Activated CD4-positive, alpha-beta T cell treated with anti-CD3 and anti-CD28 coated beads, Interleukin-2, amount 10 ng/mL, durations not matched to agents 7 days and 5 days (primary cell): ENCODE data around the gene ZBTB21. TPM values are rescaled to one million over a fixed set of nuclear protein-coding genes. Genes with fewer than 3 reads are reported as not detected.
"Not testable (repeated sequence)": the region's sequence is repeated elsewhere in the genome, so short reads cannot be mapped to it uniquely, and the experiment has no call there.

Source experiments
- CTCF ChIA-PET: fragments of 350-600 bp; sonication (Branson Sonifier 250); formaldehyde crosslinking; loops from one replicate; lab custom pipeline; 2021; ENCODE audit warnings: antibody characterized with exemption; lab: Charles Lee
- POLR2A ChIA-PET: fragments of 350-600 bp; sonication (Branson Sonifier 250); formaldehyde crosslinking; loops from one replicate; lab custom pipeline; 2021; ENCODE audit warnings: antibody characterized with exemption; lab: Charles Lee
- DNase-seq: peaks from one replicate; pipeline ENCODE4 v3.0.0-alpha.2; 2020
- H3K27ac Mint-ChIP-seq: one replicate; pipeline ENCODE4 v1.8.0; 2021; ENCODE audit warnings: mild to moderate bottlenecking, moderate library complexity, mixed read lengths
- H3K27me3 Mint-ChIP-seq: one replicate; pipeline ENCODE4 v1.8.0; 2021; ENCODE audit warnings: mixed read lengths
- H3K36me3 Mint-ChIP-seq: one replicate; pipeline ENCODE4 v1.8.0; 2021; ENCODE audit warnings: low read depth, mixed read lengths
- H3K4me1 Mint-ChIP-seq: one replicate; pipeline ENCODE4 v1.8.0; 2021; ENCODE audit warnings: mixed read lengths
- H3K4me3 Mint-ChIP-seq: one replicate; pipeline ENCODE4 v1.8.0; 2021; ENCODE audit warnings: mild to moderate bottlenecking, moderate library complexity, mixed read lengths
- H3K9me3 Mint-ChIP-seq: one replicate; pipeline ENCODE4 v1.8.0; 2021; ENCODE audit warnings: mixed read lengths
- total RNA-seq, 2 experiments: library from RNA; stranded (reverse); gene quantifications; one replicate each; pipeline ENCODE4 v1.2.3, GENCODE V29; 2021

The ZBTB21 gene
- total RNA-seq, 2 experiments from 2014 or later = 22.1 to 22.6 TPM

GRCh38 chr21:41994613-41995012 lies 15.5 kb downstream of the ZBTB21 start:
- POLR2A ChIA-PET, H3K27me3 Mint-ChIP-seq, DNase-seq, H3K4me3 Mint-ChIP-seq, CTCF ChIA-PET, H3K27ac Mint-ChIP-seq, H3K4me1 Mint-ChIP-seq: not testable (repeated sequence)
- peaks cover 82% of the 10 kb centered on the region for H3K36me3 Mint-ChIP-seq
- H3K9me3 Mint-ChIP-seq = peaks cover 17% of the 10 kb centered on the region

GRCh38 chr21:41993744-41994143 lies 16.4 kb downstream of the ZBTB21 start:
- CTCF ChIA-PET = no interaction called here
- Mint-ChIP-seq H3K4me1 (no peaks in the 10 kb centered on the region), H3K27ac (no peak overlapping the region), H3K27me3 (no peaks in the 10 kb centered on the region), H3K9me3 (peaks cover 16% of the 10 kb centered on the region), H3K4me3 (no peak overlapping the region), H3K36me3 (peaks cover 78% of the 10 kb centered on the region)
- DNase-seq = no peak
- POLR2A ChIA-PET = no interaction called here

GRCh38 chr21:41992576-41992975 lies 17.6 kb downstream of the ZBTB21 start:
- CTCF ChIA-PET = no interaction called here
- H3K36me3 Mint-ChIP-seq = peaks cover 70% of the 10 kb centered on the region
- no peak for DNase-seq
- peaks cover 16% of the 10 kb centered on the region for H3K9me3 Mint-ChIP-seq
- H3K27me3 Mint-ChIP-seq = no peaks in the 10 kb centered on the region
- no peak overlapping the region for H3K27ac Mint-ChIP-seq
- H3K4me3 Mint-ChIP-seq = no peak overlapping the region
- POLR2A ChIA-PET = no interaction called here
- no peaks in the 10 kb centered on the region for H3K4me1 Mint-ChIP-seq

- Mint-ChIP-seq H3K9me3 (peaks cover 14% of the 10 kb centered on the region), H3K4me3 (no peak overlapping the region), H3K36me3 (peaks cover 64% of the 10 kb centered on the region), H3K27me3 (no peaks in the 10 kb centered on the region), H3K4me1 (no peaks in the 10 kb centered on the region), H3K27ac (no peak overlapping the region)
- ChIA-PET POLR2A (no interaction called here), CTCF (no interaction called here)
- no peak for DNase-seq
Observed at GRCh38 chr21:41991659-41992058, 18.5 kb downstream of the ZBTB21 start.

- H3K9me3 Mint-ChIP-seq = peaks cover under 1% of the 10 kb centered on the region
- no peak overlapping the region for H3K4me3 Mint-ChIP-seq
- peaks cover 44% of the 10 kb centered on the region for H3K36me3 Mint-ChIP-seq
- no peak for DNase-seq
- no peak overlapping the region for H3K27ac Mint-ChIP-seq
- H3K27me3 Mint-ChIP-seq = no peaks in the 10 kb centered on the region
- ChIA-PET CTCF (no interaction called here), POLR2A (no interaction called here)
- H3K4me1 Mint-ChIP-seq = no peaks in the 10 kb centered on the region
Observed at GRCh38 chr21:41989698-41990097, 20.5 kb downstream of the ZBTB21 start.

- ChIA-PET CTCF (no interaction called here), POLR2A (no interaction called here)
- peaks cover 3% of the 10 kb centered on the region for H3K27me3 Mint-ChIP-seq
- no peaks in the 10 kb centered on the region for H3K4me1 Mint-ChIP-seq
- H3K36me3 Mint-ChIP-seq = peaks cover 23% of the 10 kb centered on the region
- peaks cover 10% of the 10 kb centered on the region for H3K9me3 Mint-ChIP-seq
- H3K27ac Mint-ChIP-seq = no peak overlapping the region
- no peak for DNase-seq
- H3K4me3 Mint-ChIP-seq = no peak overlapping the region
Observed at GRCh38 chr21:41987310-41987709, 22.9 kb downstream of the ZBTB21 start.

- Mint-ChIP-seq H3K36me3 (peaks cover 9% of the 10 kb centered on the region), H3K9me3 (peaks cover 11% of the 10 kb centered on the region), H3K4me3 (no peak overlapping the region), H3K27me3 (peaks cover 4% of the 10 kb centered on the region), H3K4me1 (no peaks in the 10 kb centered on the region), H3K27ac (no peak overlapping the region)
- ChIA-PET CTCF (interaction anchor here (1.6 kb wide), 1 partner anchor 58 kb away, joined by 3 read pairs; no protein-coding TSS in a partner anchor), POLR2A (no interaction called here)
- no peak for DNase-seq
Observed at GRCh38 chr21:41985662-41986416, 24.3 kb downstream of the ZBTB21 start.

GRCh38 chr21:41983229-41983628 lies 26.9 kb downstream of the ZBTB21 start:
- Mint-ChIP-seq H3K36me3 (peaks cover 6% of the 10 kb centered on the region), H3K27ac (no peak overlapping the region)
- CTCF ChIA-PET = interaction anchor here (0.6 kb wide), 1 partner anchor 636 kb away, joined by 3 read pairs; no protein-coding TSS in a partner anchor

GRCh38 chr21:41980561-41980960 lies 29.6 kb downstream of the ZBTB21 start:
- no peak for DNase-seq
- H3K27me3 Mint-ChIP-seq = peaks cover 4% of the 10 kb centered on the region
- H3K4me3 Mint-ChIP-seq = no peak overlapping the region
- ChIA-PET POLR2A (no interaction called here), CTCF (interaction anchor here (1.0 kb wide), 1 partner anchor 20 kb away, joined by 3 read pairs; no protein-coding TSS in a partner anchor)
- H3K4me1 Mint-ChIP-seq = no peaks in the 10 kb centered on the region
- H3K36me3 Mint-ChIP-seq = peaks cover 6% of the 10 kb centered on the region
- peaks cover 20% of the 10 kb centered on the region for H3K9me3 Mint-ChIP-seq
- no peak overlapping the region for H3K27ac Mint-ChIP-seq

More at GRCh38 chr21:41983229-41983628, 26.9 kb downstream of the ZBTB21 start:
- DNase-seq = no peak
- Mint-ChIP-seq H3K27me3 (peaks cover 4% of the 10 kb centered on the region), H3K4me1 (no peaks in the 10 kb centered on the region), H3K4me3 (no peak overlapping the region), H3K9me3 (peaks cover 20% of the 10 kb centered on the region)
- POLR2A ChIA-PET = no interaction called here

- CTCF ChIA-PET = no interaction called here
- no peak for DNase-seq
- peaks cover 4% of the 10 kb centered on the region for H3K27me3 Mint-ChIP-seq
- H3K4me1 Mint-ChIP-seq = peaks cover 5% of the 10 kb centered on the region
- H3K27ac Mint-ChIP-seq = no peak overlapping the region
- peaks cover 20% of the 10 kb centered on the region for H3K9me3 Mint-ChIP-seq
- peaks cover 6% of the 10 kb centered on the region for H3K36me3 Mint-ChIP-seq
- POLR2A ChIA-PET = no interaction called here
- H3K4me3 Mint-ChIP-seq = no peak overlapping the region
Observed at GRCh38 chr21:41979751-41980369, 30.3 kb downstream of the ZBTB21 start.

GRCh38 chr21:41979335-41979734 lies 30.8 kb downstream of the ZBTB21 start:
- peaks cover 10% of the 10 kb centered on the region for H3K4me1 Mint-ChIP-seq
- ChIA-PET CTCF (no interaction called here), POLR2A (no interaction called here)
- DNase-seq = no peak
- peaks cover 20% of the 10 kb centered on the region for H3K9me3 Mint-ChIP-seq
- H3K27ac Mint-ChIP-seq = no peak overlapping the region
- H3K36me3 Mint-ChIP-seq = peaks cover 6% of the 10 kb centered on the region
- H3K4me3 Mint-ChIP-seq = no peak overlapping the region
- peaks cover 4% of the 10 kb centered on the region for H3K27me3 Mint-ChIP-seq

GRCh38 chr21:41977034-41977950 lies 32.9 kb downstream of the ZBTB21 start:
- H3K36me3 Mint-ChIP-seq = peaks cover 4% of the 10 kb centered on the region
- ChIA-PET POLR2A (no interaction called here), CTCF (interaction anchor here (0.5 to 0.6 kb wide), 2 partner anchors 8 to 95 kb away, joined by 3 to 4 read pairs; no protein-coding TSS in a partner anchor)
- H3K4me3 Mint-ChIP-seq = no peak overlapping the region
- H3K4me1 Mint-ChIP-seq = peaks cover 18% of the 10 kb centered on the region
- DNase-seq = no peak
- no peak overlapping the region for H3K27ac Mint-ChIP-seq
- peaks cover 2% of the 10 kb centered on the region for H3K27me3 Mint-ChIP-seq
- H3K9me3 Mint-ChIP-seq = peaks cover 9% of the 10 kb centered on the region
